Keratinocyte (primary cell): ENCODE results near the gene CWC27. TPM values are rescaled to one million over a fixed set of nuclear protein-coding genes. Genes with fewer than 3 reads are reported as not detected.

Source experiments
- DNase-seq: peaks from one replicate; pipeline ENCODE4 v3.0.0-alpha.2; 2011; ENCODE audit warnings: low read depth, missing footprints, low spot score
- FAIRE-seq: peaks from 2 replicates; lab custom pipeline; 2011; peaks lifted over from hg19 to GRCh38; lab: Jason Lieb, UNC
- H2AFZ ChIP-seq: 2 replicates; pipeline ENCODE4 v1.6.0; 2012; ENCODE audit warnings: low read length, control low read depth, inconsistent platforms; ENCODE audit not compliant: control insufficient read depth
- H3K27ac ChIP-seq: 2 replicates; pipeline ENCODE4 v1.5.1; 2011; ENCODE audit warnings: low read length; ENCODE audit not compliant: control insufficient read depth, insufficient read depth
- H3K27me3 ChIP-seq: 3 replicates; pipeline ENCODE4 v1.6.0; 2011; ENCODE audit warnings: low read length; ENCODE audit not compliant: control insufficient read depth, insufficient read depth; ENCODE audit errors: extremely low read depth
- H3K36me3 ChIP-seq, 2 experiments: 2 replicates in 1 of 2; 3 replicates in 1 of 2; pipeline ENCODE4 v1.5.1; 2011; ENCODE audit warnings: low read length in 2 of 2, mild to moderate bottlenecking in 1 of 2; ENCODE audit not compliant: control insufficient read depth in 2 of 2, insufficient read depth in 2 of 2; ENCODE audit errors: extremely low read depth in 1 of 2
- H3K4me1 ChIP-seq: 3 replicates; pipeline ENCODE4 v1.5.1; 2011; ENCODE audit warnings: low read length; ENCODE audit not compliant: control insufficient read depth, insufficient read depth; ENCODE audit errors: extremely low read depth
- H3K4me2 ChIP-seq: 3 replicates; pipeline ENCODE4 v1.6.0; 2011; ENCODE audit warnings: low read depth, low read length; ENCODE audit not compliant: control insufficient read depth, insufficient read depth; ENCODE audit errors: extremely low read depth
- H3K4me3 ChIP-seq, 3 experiments: fragments of 200-600 bp in 1 of 3; sonication (generic) in 1 of 3; 2 replicates in 2 of 3; 3 replicates in 1 of 3; pipeline ENCODE4 v1.5.1; 2011 to 2016; ENCODE audit warnings: low read length in 3 of 3, mild to moderate bottlenecking in 3 of 3, control low read depth in 2 of 3, inconsistent platforms in 1 of 3, low read depth in 1 of 3, mixed read lengths in 1 of 3, mixed run types in 1 of 3, moderate library complexity in 1 of 3; ENCODE audit not compliant: control insufficient read depth in 2 of 3, insufficient read depth in 2 of 3; ENCODE audit errors: extremely low read depth in 1 of 3
- H3K79me2 ChIP-seq: 2 replicates; pipeline ENCODE4 v1.6.0; 2012; ENCODE audit warnings: low read length; ENCODE audit not compliant: control insufficient read depth, insufficient read depth
- H3K9ac ChIP-seq: 3 replicates; pipeline ENCODE4 v1.6.0; 2011; ENCODE audit warnings: low read length; ENCODE audit not compliant: control insufficient read depth, insufficient read depth; ENCODE audit errors: extremely low read depth
- H3K9me1 ChIP-seq: 3 replicates; pipeline ENCODE4 v1.6.0; 2011; ENCODE audit warnings: low read length; ENCODE audit not compliant: control insufficient read depth, insufficient read depth; ENCODE audit errors: extremely low read depth
- H3K9me3 ChIP-seq: 2 replicates; pipeline ENCODE4 v1.5.1; 2012; ENCODE audit warnings: low read depth, low read length; ENCODE audit not compliant: control insufficient read depth
- H4K20me1 ChIP-seq: 3 replicates; pipeline ENCODE4 v1.6.0; 2011; ENCODE audit warnings: low read length; ENCODE audit not compliant: control insufficient read depth, insufficient read depth; ENCODE audit errors: extremely low read depth
- CTCF ChIP-seq, 3 experiments: IDR thresholded peaks in 1 of 3; conservative IDR thresholded peaks in 1 of 3; optimal IDR thresholded peaks in 1 of 3; 2 replicates in 2 of 3; 3 replicates in 1 of 3; pipeline versions ENCODE3 to v1.5.1; 2011; ENCODE audit warnings: low read length in 3 of 3, mild to moderate bottlenecking in 3 of 3, moderate library complexity in 2 of 3, control low read depth in 1 of 3, inconsistent platforms in 1 of 3; ENCODE audit not compliant: insufficient read depth in 2 of 3; ENCODE audit errors: extremely low read depth in 1 of 3
- EZH2 ChIP-seq: IDR thresholded peaks from one replicate; pipeline ENCODE4 v1.6.1; 2012; ENCODE audit warnings: inconsistent platforms, mild to moderate bottlenecking, low read length, moderate library complexity
- dilution Hi-C: fragments of 300-500 bp; cut with MboI; formaldehyde crosslinking; loops from one replicate; pipeline ENCODE4 v1.7.0; 2020; ENCODE audit warnings: low sequenced_read_pairs; ENCODE audit not compliant: extremely low pct_ligation_motif_present
- polyA plus RNA-seq, 5 experiments: library from polyadenylated mRNA; depleted of rRNA in 3 of 5; stranded (reverse) in 3 of 5; stranded (forward) in 1 of 5; unstranded in 1 of 5; fragments of >200 nt; gene quantifications; 1 replicate in 1 of 5; 2 replicates in 3 of 5; 3 replicates in 1 of 5; pipeline versions ENCODE4 v1.2.1 to v1.2.3, GENCODE V29; 2011 to 2012; ENCODE audit warnings: missing spikeins in 2 of 5, low read depth in 1 of 5, low replicate concordance in 1 of 5

The CWC27 gene
- polyA plus RNA-seq, 1 donor (not counting 4 experiments of a cell fraction or from before 2014, with no cell fraction given) = 31.8 TPM

- H3K4me3 ChIP-seq = no peak overlapping the region
- no peaks in the 10 kb centered on the region for H3K9me3 ChIP-seq
- H3K4me2 ChIP-seq = no peak overlapping the region
- no peak overlapping the region for H3K9ac ChIP-seq
- no peaks in the 10 kb centered on the region for H3K79me2 ChIP-seq
- FAIRE-seq = peak; percentile 65
- no peak overlapping the region for H3K27ac ChIP-seq
- dilution Hi-C loops = no loop called here
- no peaks in the 10 kb centered on the region for H3K4me1 ChIP-seq
- H3K27me3 ChIP-seq = no peaks in the 10 kb centered on the region
- no peak for DNase-seq
- no peak overlapping the region for H2AFZ ChIP-seq
- no peaks in the 10 kb centered on the region for H3K36me3 ChIP-seq
- H4K20me1 ChIP-seq = no peaks in the 10 kb centered on the region
- no peak for TF ChIP-seq EZH2
- no peak for TF ChIP-seq CTCF (optimal IDR thresholded peaks at IDR 0.05 in 1 of 3, IDR thresholded peaks at IDR 0.05 in 1 of 3, conservative IDR thresholded peaks at IDR 0.05 in 1 of 3; ENCODE audit: extremely low read depth in 1 of 3, insufficient read depth in 2 of 3, low read length in 3 of 3)
- H3K9me1 ChIP-seq = no peaks in the 10 kb centered on the region
Observed at GRCh38 chr5:64944868-64945267, 176.1 kb downstream of the CWC27 start.

GRCh38 chr5:64947031-64947430 lies 178.3 kb downstream of the CWC27 start:
- H3K27ac ChIP-seq = no peak overlapping the region
- H3K4me3 ChIP-seq = no peak overlapping the region
- no peaks in the 10 kb centered on the region for H3K9me1 ChIP-seq
- no peaks in the 10 kb centered on the region for H3K4me1 ChIP-seq
- no peak overlapping the region for H2AFZ ChIP-seq
- H3K9me3 ChIP-seq = no peaks in the 10 kb centered on the region
- no peak for DNase-seq
- dilution Hi-C loops = no loop called here
- H3K4me2 ChIP-seq = no peak overlapping the region
- peak; percentile 77 for FAIRE-seq
- no peaks in the 10 kb centered on the region for H3K36me3 ChIP-seq
- no peaks in the 10 kb centered on the region for H4K20me1 ChIP-seq
- H3K79me2 ChIP-seq = no peaks in the 10 kb centered on the region
- H3K27me3 ChIP-seq = no peaks in the 10 kb centered on the region
- no peak for TF ChIP-seq EZH2
- no peak for TF ChIP-seq CTCF (optimal IDR thresholded peaks at IDR 0.05 in 1 of 3, IDR thresholded peaks at IDR 0.05 in 1 of 3, conservative IDR thresholded peaks at IDR 0.05 in 1 of 3; ENCODE audit: extremely low read depth in 1 of 3, insufficient read depth in 2 of 3, low read length in 3 of 3)
- no peak overlapping the region for H3K9ac ChIP-seq
